SU-DHL-6 (cell line): Measurements from ENCODE around the gene OR5B2.

ENCODE experiments used
- H2AFZ ChIP-seq: fragments of 200-600 bp; sonication (generic); 2 replicates; pipeline ENCODE4 v1.6.1; 2014; ENCODE audit warnings: low read depth, mild to moderate bottlenecking, moderate library complexity, mixed read lengths, antibody characterized with exemption, low read length; ENCODE audit not compliant: severe bottlenecking
- H3F3A ChIP-seq: fragments of 200-600 bp; shearing (Covaris generic); 2 replicates; pipeline ENCODE4 v1.6.0; 2016; ENCODE audit warnings: antibody characterized with exemption, mild to moderate bottlenecking; ENCODE audit not compliant: insufficient read depth
- H3K27ac ChIP-seq: fragments of 200-600 bp; sonication (generic); 2 replicates; pipeline ENCODE4 v1.5.1; 2016; ENCODE audit warnings: low read depth, mild to moderate bottlenecking, low read length, moderate library complexity, mixed read lengths
- H3K27me3 ChIP-seq: fragments of 200-600 bp; sonication (generic), shearing (Covaris generic); 2 replicates; pipeline ENCODE4 v1.6.0; 2014; ENCODE audit warnings: mild to moderate bottlenecking, low read length
- H3K36me3 ChIP-seq: fragments of 200-600 bp; sonication (generic); 2 replicates; pipeline ENCODE4 v1.6.1; 2014; ENCODE audit warnings: mild to moderate bottlenecking, low read length, mixed read lengths
- H3K4me2 ChIP-seq: fragments of 300-600, 200-600 bp; shearing (Covaris generic), sonication (generic); 2 replicates; pipeline ENCODE4 v1.6.0; 2014; ENCODE audit warnings: low read length, low read depth, mild to moderate bottlenecking; ENCODE audit not compliant: poor library complexity, severe bottlenecking
- H3K4me3 ChIP-seq: fragments of 200-600 bp; sonication (generic); 2 replicates; pipeline ENCODE4 v1.5.1; 2014; ENCODE audit warnings: antibody characterized with exemption, low read length, mild to moderate bottlenecking, mixed read lengths; ENCODE audit not compliant: insufficient read depth, poor library complexity, severe bottlenecking
- H3K79me2 ChIP-seq: fragments of 200-600 bp; sonication (generic); 2 replicates; pipeline ENCODE4 v1.6.1; 2014; ENCODE audit warnings: mild to moderate bottlenecking, low read length, moderate library complexity; ENCODE audit not compliant: insufficient read depth
- H3K9ac ChIP-seq: fragments of 200-600 bp; sonication (generic); 2 replicates; pipeline ENCODE4 v1.7.0; 2014; ENCODE audit warnings: mild to moderate bottlenecking, low read length
- H3K9me2 ChIP-seq: fragments of 200-600 bp; sonication (generic); replicated peaks from 2 replicates; pipeline ENCODE4 v1.6.1; 2014; ENCODE audit warnings: low read length; ENCODE audit not compliant: insufficient read depth
- H3K9me3 ChIP-seq: fragments of 200-600 bp; sonication (generic); 2 replicates; pipeline ENCODE4 v1.6.1; 2014; ENCODE audit warnings: low read length, mixed read lengths; ENCODE audit not compliant: insufficient read depth
- H4K20me1 ChIP-seq: fragments of 200-600 bp; sonication (generic); 2 replicates; pipeline ENCODE4 v1.6.1; 2014; ENCODE audit warnings: low read depth, mild to moderate bottlenecking, antibody characterized with exemption, low read length, moderate library complexity, mixed read lengths
- CTCF ChIP-seq: fragments of 200-600 bp; sonication (generic); IDR thresholded peaks from one replicate; pipeline ENCODE4 v1.5.1; 2017; ENCODE audit warnings: antibody characterized with exemption, mild to moderate bottlenecking, low read length, moderate library complexity; ENCODE audit not compliant: insufficient read depth, poor library complexity, severe bottlenecking
- EZH2phosphoT487 ChIP-seq: fragments of 200-600 bp; sonication (generic), shearing (Covaris generic); conservative IDR thresholded peaks from 2 replicates; pipeline ENCODE4 v1.6.1; 2018; ENCODE audit warnings: mild to moderate bottlenecking, antibody characterized with exemption, low read length, moderate library complexity, mixed read lengths

The OR5B2 gene

GRCh38 chr11:58444300-58444699 lies 16.4 kb upstream of the OR5B2 start:
- H3K9me2 ChIP-seq: no peaks in the 10 kb centered on the region; the same call in 1 of the 2 replicates
- H3K9ac ChIP-seq: no peak overlapping the region
- no peaks in the 10 kb centered on the region for H4K20me1 ChIP-seq
- no peak overlapping the region for H3K4me2 ChIP-seq
- no peak for TF ChIP-seq CTCF
- no peak for TF ChIP-seq EZH2phosphoT487
- H3K9me3 ChIP-seq: no peaks in the 10 kb centered on the region
- H2AFZ ChIP-seq: no peak overlapping the region
- no peak overlapping the region for H3K4me3 ChIP-seq
- no peaks in the 10 kb centered on the region for H3K79me2 ChIP-seq
- H3F3A ChIP-seq: no peaks in the 10 kb centered on the region
- no peak overlapping the region for H3K27ac ChIP-seq
- no peaks in the 10 kb centered on the region for H3K27me3 ChIP-seq
- H3K36me3 ChIP-seq: no peaks in the 10 kb centered on the region

- Histone ChIP-seq H3K9me2 (no peaks in the 10 kb centered on the region; the same call in 1 of the 2 replicates), H3K79me2 (no peaks in the 10 kb centered on the region), H3K27ac (no peak within 1 kb of the TSS), H2AFZ (no peak within 1 kb of the TSS), H3K4me2 (no peak within 1 kb of the TSS), H3K36me3 (no peaks in the 10 kb centered on the region), H3K4me3 (no peak within 1 kb of the TSS), H3K9ac (no peak within 1 kb of the TSS), H3F3A (no peaks in the 10 kb centered on the region), H3K9me3 (no peaks in the 10 kb centered on the region), H4K20me1 (no peaks in the 10 kb centered on the region), H3K27me3 (no peaks in the 10 kb centered on the region)
- TF ChIP-seq CTCF (no peak), EZH2phosphoT487 (no peak)
These were observed 14.2 kb upstream of the OR5B2 start, which contains the start of gene OR5B12 for GRCh38 chr11:58442136-58442535. OR5B12 (minus strand) TSS chr11:58442236; CDS start chr11:58440151, 2,085 bp downstream.

GRCh38 chr11:58438486-58438885 lies 10.6 kb upstream of the OR5B2 start:
- Histone ChIP-seq H4K20me1 (no peaks in the 10 kb centered on the region), H3K9me2 (no peaks in the 10 kb centered on the region), H3K36me3 (no peaks in the 10 kb centered on the region), H2AFZ (no peak overlapping the region), H3K27ac (no peak overlapping the region), H3K4me2 (no peak overlapping the region), H3K9ac (no peak overlapping the region), H3K4me3 (no peak overlapping the region), H3K79me2 (no peaks in the 10 kb centered on the region), H3F3A (no peaks in the 10 kb centered on the region), H3K9me3 (no peaks in the 10 kb centered on the region), H3K27me3 (no peaks in the 10 kb centered on the region)
- no peak for TF ChIP-seq CTCF
- no peak for TF ChIP-seq EZH2phosphoT487
